C4-2B (cell line): ENCODE measurements around the gene GALNT9.

ENCODE experiments used
- H3K27ac ChIP-seq: fragments of 450-650 bp; 2 replicates; pipeline ENCODE4 v1.5.1; 2017
- CTCF ChIP-seq: fragments of 450-650 bp; conservative IDR thresholded peaks from 2 replicates; pipeline ENCODE4 v1.5.1; 2017; ENCODE audit warnings: mild to moderate bottlenecking
- ZFX ChIP-seq: fragments of 450-650 bp; IDR thresholded peaks from 2 replicates; pipeline ENCODE4 v1.6.1; 2017

The GALNT9 gene

DNA sequence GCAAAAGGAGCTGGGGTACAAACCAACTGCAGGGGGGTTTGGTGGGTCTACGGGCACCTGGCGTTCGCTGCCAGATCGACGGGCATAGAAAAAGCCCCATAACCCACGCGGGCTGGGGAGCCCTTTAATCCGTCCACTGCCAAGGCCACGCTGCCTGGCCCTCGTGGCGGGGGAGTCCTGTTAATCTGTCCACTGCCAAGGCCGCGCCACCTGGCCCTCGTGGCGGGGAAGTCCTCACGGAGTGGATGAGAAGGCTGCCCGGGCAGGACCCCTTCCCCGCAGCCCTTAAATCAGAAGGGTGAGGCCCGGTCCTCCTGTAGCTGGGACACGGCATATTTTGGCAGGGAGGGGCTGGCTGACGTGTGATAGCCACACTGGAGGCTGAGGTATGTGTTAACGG is 99.0 kb downstream of the GALNT9 start:
- no peak overlapping the region for H3K27ac ChIP-seq
- no peak for TF ChIP-seq CTCF
- no peak for TF ChIP-seq ZFX

GRCh38 chr12:132229926-132230325 is 99.5 kb downstream of the GALNT9 start:
- no peak overlapping the region for H3K27ac ChIP-seq
- TF ChIP-seq ZFX (no peak), CTCF (no peak)

DNA sequence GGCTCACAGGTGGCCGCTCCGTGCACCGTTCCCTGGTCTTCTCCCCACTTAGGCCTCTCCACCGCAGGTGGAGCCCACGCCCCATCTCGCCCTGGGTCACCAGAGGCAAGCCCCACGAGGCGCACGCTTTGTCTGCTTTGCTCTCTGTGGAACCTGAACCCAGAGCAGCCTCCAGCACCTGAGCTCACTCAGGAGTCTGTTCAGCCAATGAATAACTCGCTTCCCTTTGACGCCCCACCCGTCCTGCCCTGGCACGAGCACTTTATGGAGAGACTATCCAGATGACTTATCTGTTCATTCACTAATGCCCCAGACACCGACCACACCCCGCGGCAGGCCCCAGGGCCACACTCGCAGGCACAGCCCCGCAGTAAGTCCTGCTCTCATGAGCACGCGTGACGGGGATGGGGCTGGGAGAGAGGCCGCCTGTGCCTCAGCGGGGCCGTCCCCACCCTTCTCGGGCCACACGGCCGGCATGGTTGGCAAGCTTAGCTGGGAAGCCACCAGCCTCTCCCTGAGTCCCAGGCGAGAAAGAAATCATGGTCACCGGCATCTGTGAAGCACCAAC is 100.1 kb downstream of the GALNT9 start:
- H3K27ac ChIP-seq, result no peak overlapping the region
- no peak for TF ChIP-seq CTCF
- no peak for TF ChIP-seq ZFX

DNA sequence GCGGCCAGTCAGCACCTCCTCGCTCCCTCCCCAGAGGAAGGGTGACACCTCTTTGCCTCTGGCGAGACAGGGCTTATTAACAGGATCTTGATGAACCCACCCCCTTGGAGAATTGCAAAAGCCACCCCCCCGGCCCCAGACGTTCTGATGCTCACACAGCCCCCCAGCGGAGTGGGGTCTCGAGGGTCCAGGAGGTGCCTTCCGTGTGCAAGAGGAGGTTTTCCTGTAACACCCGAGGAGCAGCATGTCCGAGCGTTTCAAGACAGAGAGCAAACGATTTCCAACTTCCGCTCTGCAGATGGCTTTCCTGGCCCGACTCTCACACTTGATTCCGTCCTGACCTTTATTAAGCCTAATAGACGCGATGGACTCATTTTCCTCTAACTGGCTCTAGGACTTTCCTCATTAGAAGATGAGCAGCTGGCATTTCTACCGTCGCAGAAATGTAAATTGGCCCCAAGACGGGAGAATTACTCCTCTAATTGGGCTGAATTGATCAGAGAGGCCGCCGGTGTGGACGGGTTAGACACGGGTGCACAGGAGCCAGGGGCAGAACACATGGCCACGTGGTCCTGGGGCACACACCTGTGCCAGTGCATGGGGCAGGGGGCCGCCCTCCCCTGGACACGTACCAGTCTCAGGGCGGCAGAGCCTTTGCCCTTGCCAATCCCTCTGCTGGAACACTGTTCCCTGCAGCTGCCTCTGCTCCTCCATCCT is 100.8 kb downstream of the GALNT9 start:
- H3K27ac ChIP-seq, result no peak overlapping the region

DNA sequence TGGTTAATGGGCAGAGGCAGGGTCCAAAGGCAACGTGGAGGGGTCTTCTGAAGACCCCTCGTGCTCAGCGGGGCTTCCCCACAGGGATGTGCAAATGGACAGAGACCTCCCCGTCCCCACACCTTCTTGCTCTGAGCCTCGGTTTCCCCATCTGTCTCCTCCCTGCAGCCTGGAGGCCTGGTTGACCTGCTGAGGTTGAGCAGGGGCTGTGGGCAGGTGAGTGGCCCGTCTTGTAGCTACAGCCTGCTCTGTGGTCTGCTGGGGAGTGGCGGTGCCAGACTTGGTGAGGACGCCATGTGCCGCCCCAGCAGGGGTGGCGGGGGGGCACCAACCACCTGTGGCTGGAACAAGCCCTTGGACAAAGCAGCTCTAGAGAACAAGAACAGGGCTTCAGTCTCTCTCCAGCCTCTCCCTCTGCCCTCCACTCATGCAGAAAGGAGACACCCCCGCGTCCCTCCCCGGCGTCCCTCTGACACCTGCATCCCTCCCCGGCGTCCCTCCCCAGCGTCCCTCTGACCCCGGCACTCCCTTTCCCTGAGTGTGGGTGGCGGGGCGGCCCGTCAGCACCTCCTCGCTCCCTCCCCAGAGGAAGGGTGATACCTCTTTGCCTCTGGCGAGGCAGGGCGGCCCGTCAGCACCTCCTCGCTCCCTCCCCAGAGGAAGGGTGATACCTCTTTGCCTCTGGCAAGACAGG is 101.5 kb downstream of the GALNT9 start:
- TF ChIP-seq CTCF (no peak), ZFX (no peak)
- H3K27ac ChIP-seq, result no peak overlapping the region

More for the DNA sequence above, 100.8 kb downstream of the GALNT9 start:
- TF ChIP-seq ZFX (no peak), CTCF (no peak)

- TF ChIP-seq ZFX, result no peak
- no peak for TF ChIP-seq CTCF
These were observed 102.3 kb downstream of the GALNT9 start for GRCh38 chr12:132227118-132227517.

DNA sequence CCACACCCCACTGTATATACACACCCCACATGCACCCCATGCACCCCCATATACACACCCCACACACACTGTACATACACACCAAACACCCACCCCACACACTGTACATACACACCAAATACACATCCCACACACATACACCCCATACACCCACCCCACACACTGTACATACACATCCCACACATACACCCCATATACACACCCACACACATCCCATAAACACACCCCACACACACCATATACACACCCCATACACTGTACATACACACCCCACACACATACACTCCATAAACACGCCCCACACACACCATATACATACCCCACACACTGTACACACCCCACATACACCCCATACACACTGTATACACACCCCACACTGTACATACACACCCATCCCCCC is 102.8 kb downstream of the GALNT9 start:
- no peak for TF ChIP-seq CTCF
- TF ChIP-seq ZFX, result no peak
- H3K27ac ChIP-seq, result no peak overlapping the region

More at GRCh38 chr12:132227118-132227517, 102.3 kb downstream of the GALNT9 start:
- no peak overlapping the region for H3K27ac ChIP-seq
